AG04450 (cell line): Measurements from ENCODE around the gene TANGO6. TPM values are rescaled to one million over a fixed set of nuclear protein-coding genes. Genes with fewer than 3 reads are reported as not detected.

ENCODE experiments used
- CTCF ChIA-PET: fragments of 300-600, 350-600 bp; formaldehyde crosslinking; extraction: SDS; loops from one replicate; lab custom pipeline; 2022; ENCODE audit warnings: antibody characterized with exemption, inconsistent platforms; lab: Charles Lee
- POLR2A ChIA-PET: fragments of 350-600 bp; formaldehyde crosslinking; extraction: SDS; loops from one replicate; lab custom pipeline; 2021; ENCODE audit warnings: antibody characterized with exemption, inconsistent platforms; lab: Yijun Ruan, JAX
- DNase-seq: peaks from one replicate; pipeline ENCODE4 v3.0.0-alpha.2; 2011; ENCODE audit warnings: low read depth, low spot score
- H3K27ac ChIP-seq: one replicate; pipeline ENCODE4 v1.5.1; 2012; ENCODE audit warnings: low read depth, low read length, control low read depth
- H3K27me3 ChIP-seq: one replicate; pipeline ENCODE4 v1.6.0; 2012; ENCODE audit warnings: low read length; ENCODE audit not compliant: control insufficient read depth, insufficient read depth
- H3K4me3 ChIP-seq: 2 replicates; pipeline ENCODE4 v1.5.1; 2011; ENCODE audit warnings: mild to moderate bottlenecking, low read depth, low read length, control low read depth
- H3K9me3 ChIP-seq: 2 replicates; pipeline ENCODE4 v1.5.1; 2012; ENCODE audit warnings: low read length; ENCODE audit not compliant: control insufficient read depth, insufficient read depth
- CTCF ChIP-seq: IDR thresholded peaks from 2 replicates; pipeline ENCODE4 v1.5.1; 2011; ENCODE audit warnings: low read depth, low read length, control low read depth, inconsistent platforms
- polyA plus RNA-seq: library from polyadenylated mRNA; depleted of rRNA; stranded (reverse); fragments of >200 nt; gene quantifications from 2 replicates; pipeline ENCODE4 v1.2.3, GENCODE V29; 2011

TANGO6 gene
- polyA plus RNA-seq, 1 experiment = 11.6 TPM

DNA sequence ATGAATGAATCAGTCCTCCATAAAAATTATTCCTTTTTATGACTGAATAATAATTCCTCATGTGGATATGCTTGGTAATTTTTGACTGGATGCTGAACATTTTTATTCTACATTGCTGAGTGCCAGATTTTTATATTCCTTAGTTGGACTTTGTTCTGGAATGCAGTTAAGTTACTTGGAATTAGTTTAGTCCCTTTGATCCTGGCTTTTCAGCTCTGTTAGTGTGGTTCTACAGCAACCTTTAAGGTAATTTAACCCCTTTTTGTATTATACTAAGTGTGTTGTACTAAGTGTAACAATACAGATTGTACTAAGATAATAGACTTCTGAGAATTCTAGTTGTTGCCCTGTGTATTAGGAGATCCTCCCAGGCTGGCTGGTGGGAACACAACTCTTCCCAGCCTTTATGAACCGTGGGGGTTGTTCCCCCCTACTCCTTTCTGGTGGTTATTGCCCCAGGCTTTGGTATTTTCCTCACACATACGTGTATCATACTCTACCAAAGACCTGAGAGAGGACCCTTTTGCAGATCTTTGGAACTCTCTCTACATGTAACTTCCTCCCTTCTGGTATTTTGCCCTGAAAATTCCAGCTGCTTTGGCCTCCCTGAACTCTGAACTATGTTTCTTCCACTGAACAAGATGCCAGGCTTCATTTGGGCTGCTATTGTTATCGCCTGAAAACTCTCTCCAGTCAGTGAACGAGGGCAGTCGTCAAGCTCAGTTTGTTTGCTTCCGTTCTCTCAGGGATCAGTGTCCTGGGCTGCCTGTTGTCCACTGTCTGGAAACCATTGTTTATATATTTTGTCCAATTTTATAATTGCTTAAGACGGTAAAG is 30.5 kb downstream of the TANGO6 start:
- no peak for TF ChIP-seq CTCF
- H3K4me3 ChIP-seq = no peak overlapping the region
- H3K27ac ChIP-seq = no peak overlapping the region
- POLR2A ChIA-PET = no interaction called here
- no peaks in the 10 kb centered on the region for H3K27me3 ChIP-seq
- H3K9me3 ChIP-seq = no peaks in the 10 kb centered on the region
- CTCF ChIA-PET = no interaction called here
- DNase-seq = no peak

- no peak for TF ChIP-seq CTCF
- ChIA-PET POLR2A (no interaction called here), CTCF (no interaction called here)
- DNase-seq = no peak
- Histone ChIP-seq H3K4me3 (no peak overlapping the region), H3K27me3 (no peaks in the 10 kb centered on the region), H3K27ac (no peak overlapping the region), H3K9me3 (no peaks in the 10 kb centered on the region)
Measured at GRCh38 chr16:68875871-68876270, 32.5 kb downstream of the TANGO6 start.

- no peak for DNase-seq
- POLR2A ChIA-PET = no interaction called here
- no peaks in the 10 kb centered on the region for H3K27me3 ChIP-seq
- H3K9me3 ChIP-seq = no peaks in the 10 kb centered on the region
- H3K27ac ChIP-seq = no peak overlapping the region
- H3K4me3 ChIP-seq = no peak overlapping the region
- CTCF ChIA-PET = no interaction called here
- no peak for TF ChIP-seq CTCF
Measured at GRCh38 chr16:68883685-68884084, 40.4 kb downstream of the TANGO6 start.

- Histone ChIP-seq H3K27ac (no peak overlapping the region), H3K4me3 (no peak overlapping the region), H3K27me3 (no peaks in the 10 kb centered on the region), H3K9me3 (no peaks in the 10 kb centered on the region)
- ChIA-PET POLR2A (no interaction called here), CTCF (no interaction called here)
- TF ChIP-seq CTCF = no peak
- DNase-seq = no peak
Measured at GRCh38 chr16:68884401-68884800, 41.1 kb downstream of the TANGO6 start.

DNA sequence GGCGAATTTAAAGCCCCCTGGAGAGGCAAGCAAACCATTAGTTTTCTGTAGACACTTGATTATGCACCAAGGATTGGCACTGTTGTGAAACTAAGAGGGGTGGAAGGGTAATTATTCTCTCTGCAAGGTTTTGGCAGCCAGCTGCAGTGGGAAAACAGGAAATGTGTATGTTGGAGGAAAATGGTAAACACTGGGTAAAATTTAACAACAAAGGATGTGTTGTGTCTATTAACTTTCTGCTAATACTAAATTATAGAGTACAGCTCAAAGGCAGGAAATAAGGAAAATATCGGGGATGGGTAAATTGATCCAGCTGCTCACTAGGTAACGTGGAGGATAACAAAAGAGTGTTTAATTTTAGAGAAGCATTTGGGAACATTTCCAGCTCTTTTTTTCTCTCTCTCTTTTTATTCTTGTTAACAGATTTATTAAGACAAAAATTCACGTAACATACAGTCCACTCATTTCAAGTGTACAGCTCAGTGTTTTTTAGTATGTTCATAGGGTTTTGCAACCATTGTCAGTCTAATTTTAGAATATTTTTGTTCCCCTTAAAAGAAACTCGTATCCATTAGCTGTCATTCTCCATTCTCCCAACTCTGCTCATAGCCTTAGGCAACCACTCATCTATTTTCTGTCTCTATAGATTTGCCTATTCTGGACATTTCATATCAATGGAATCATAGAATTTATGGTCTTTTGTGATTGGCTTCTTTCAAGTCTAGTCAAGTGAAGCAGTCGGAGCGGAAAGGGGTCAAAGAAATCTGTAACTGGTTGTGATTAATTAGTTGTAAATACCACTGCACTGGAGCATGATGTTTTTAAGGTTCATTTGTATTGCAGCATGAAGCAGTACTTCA is 41.8 kb downstream of the TANGO6 start:
- Histone ChIP-seq H3K9me3 (no peaks in the 10 kb centered on the region), H3K27me3 (no peaks in the 10 kb centered on the region), H3K4me3 (no peak overlapping the region), H3K27ac (no peak overlapping the region)
- ChIA-PET CTCF (interaction anchor here (1.5 kb wide), 1 partner anchor 17 kb away, joined by 3 read pairs; no protein-coding TSS in a partner anchor), POLR2A (no interaction called here)
- TF ChIP-seq CTCF = no peak
- DNase-seq = no peak
